ENCODE data around the gene SCRN3. TPM values are rescaled to one million over a fixed set of nuclear protein-coding genes. Genes with fewer than 3 reads are reported as not detected.
"Not testable (repeated sequence)": the region's sequence is repeated elsewhere in the genome, so short reads cannot be mapped to it uniquely, and the experiment has no call there.

SCRN3 gene
- total and polyA plus RNA-seq, 2 experiments from 2014 or later: 19.9 to 31.4 TPM

DNA sequence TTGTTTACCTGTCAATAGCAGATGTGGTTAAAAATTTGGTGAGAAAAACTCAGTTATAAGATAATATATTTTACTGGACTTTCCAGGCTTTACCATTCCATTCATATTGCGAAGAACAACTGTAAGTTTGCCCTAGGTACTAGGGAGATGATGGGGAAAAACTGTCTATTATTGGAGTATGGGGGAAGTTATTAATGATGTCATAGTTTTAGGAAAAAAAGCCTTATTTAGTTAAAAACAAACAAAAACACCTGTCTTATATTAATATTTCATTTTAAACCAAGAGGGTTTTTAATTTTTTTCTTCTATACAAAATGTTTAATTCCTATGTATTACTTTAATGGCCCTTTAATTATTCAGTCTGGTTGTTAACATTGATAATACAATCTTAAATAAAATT is 42.5 kb upstream of the SCRN3 start:
- H3K36me3 ChIP-seq (replicated peaks; ENCODE audit: insufficient read depth, low read depth): no peaks in the 10 kb centered on the region
- no peak for DNase-seq (ENCODE audit: low spot score)
- 100% methylated on average over 1 of the region's 1 CpG for WGBS (ENCODE audit: low lambda C conversion rate, missing lambda C conversion rate)

DNA sequence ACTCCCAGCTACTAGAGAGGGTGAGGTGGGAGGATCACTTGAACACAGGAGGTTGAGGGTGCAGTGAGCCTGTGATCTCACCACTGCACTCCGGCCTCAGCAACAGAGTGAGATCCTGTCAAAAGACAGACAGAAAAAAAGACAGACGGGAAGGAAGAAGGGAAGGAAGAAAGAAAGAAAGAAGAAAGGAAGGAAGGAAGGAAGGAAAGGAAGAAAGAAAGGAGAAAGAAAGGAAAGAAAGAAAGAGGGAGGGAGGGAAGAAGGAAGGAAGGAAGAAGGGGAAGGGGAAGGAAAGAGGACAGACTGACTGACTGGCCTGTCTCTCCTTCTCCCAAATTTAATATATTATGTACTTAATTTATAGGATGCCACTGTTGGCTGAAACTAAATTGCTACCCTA is 39.2 kb upstream of the SCRN3 start:
- no peak for TF ChIP-seq EZH2 (IDR thresholded peaks at IDR 0.05; ENCODE audit: borderline replicate concordance)
- TF ChIP-seq, protein P1, sequence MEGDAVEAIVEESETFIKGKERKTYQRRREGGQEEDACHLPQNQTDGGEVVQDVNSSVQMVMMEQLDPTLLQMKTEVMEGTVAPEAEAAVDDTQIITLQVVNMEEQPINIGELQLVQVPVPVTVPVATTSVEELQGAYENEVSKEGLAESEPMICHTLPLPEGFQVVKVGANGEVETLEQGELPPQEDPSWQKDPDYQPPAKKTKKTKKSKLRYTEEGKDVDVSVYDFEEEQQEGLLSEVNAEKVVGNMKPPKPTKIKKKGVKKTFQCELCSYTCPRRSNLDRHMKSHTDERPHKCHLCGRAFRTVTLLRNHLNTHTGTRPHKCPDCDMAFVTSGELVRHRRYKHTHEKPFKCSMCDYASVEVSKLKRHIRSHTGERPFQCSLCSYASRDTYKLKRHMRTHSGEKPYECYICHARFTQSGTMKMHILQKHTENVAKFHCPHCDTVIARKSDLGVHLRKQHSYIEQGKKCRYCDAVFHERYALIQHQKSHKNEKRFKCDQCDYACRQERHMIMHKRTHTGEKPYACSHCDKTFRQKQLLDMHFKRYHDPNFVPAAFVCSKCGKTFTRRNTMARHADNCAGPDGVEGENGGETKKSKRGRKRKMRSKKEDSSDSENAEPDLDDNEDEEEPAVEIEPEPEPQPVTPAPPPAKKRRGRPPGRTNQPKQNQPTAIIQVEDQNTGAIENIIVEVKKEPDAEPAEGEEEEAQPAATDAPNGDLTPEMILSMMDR (IDR thresholded peaks at IDR 0.05; ENCODE audit: poor library complexity): no peak
- TF ChIP-seq EZH2phosphoT487 (IDR thresholded peaks at IDR 0.05; ENCODE audit: low read depth, severe bottlenecking, unreplicated experiment): no peak
- no peaks in the 10 kb centered on the region for H3K4me1 ChIP-seq (ENCODE audit: insufficient read depth)

More for the DNA sequence above, 42.5 kb upstream of the SCRN3 start:
- H3K9me3 ChIP-seq (ENCODE audit: low read depth): no peaks in the 10 kb centered on the region
- no peak overlapping the region for H3K27ac ChIP-seq
- H4K20me1 ChIP-seq (ENCODE audit: insufficient read depth, poor library complexity, severe bottlenecking): no peaks in the 10 kb centered on the region
- H3K4me1 ChIP-seq (ENCODE audit: insufficient read depth): no peaks in the 10 kb centered on the region
- TF ChIP-seq EZH2 (IDR thresholded peaks at IDR 0.05; ENCODE audit: borderline replicate concordance) (no peak), EZH2phosphoT487 (IDR thresholded peaks at IDR 0.05; ENCODE audit: low read depth, severe bottlenecking, unreplicated experiment) (no peak)
- TF ChIP-seq, protein P1 (IDR thresholded peaks at IDR 0.05; ENCODE audit: poor library complexity): no peak
- no peaks in the 10 kb centered on the region for H3K27me3 ChIP-seq
- H3K4me3 ChIP-seq: no peak overlapping the region
- no peak overlapping the region for H3K4me2 ChIP-seq
- no peaks in the 10 kb centered on the region for H3K9me2 ChIP-seq (replicated peaks; ENCODE audit: insufficient read depth)
- no peaks in the 10 kb centered on the region for H3K79me2 ChIP-seq
- H2AFZ ChIP-seq: no peak overlapping the region

DNA sequence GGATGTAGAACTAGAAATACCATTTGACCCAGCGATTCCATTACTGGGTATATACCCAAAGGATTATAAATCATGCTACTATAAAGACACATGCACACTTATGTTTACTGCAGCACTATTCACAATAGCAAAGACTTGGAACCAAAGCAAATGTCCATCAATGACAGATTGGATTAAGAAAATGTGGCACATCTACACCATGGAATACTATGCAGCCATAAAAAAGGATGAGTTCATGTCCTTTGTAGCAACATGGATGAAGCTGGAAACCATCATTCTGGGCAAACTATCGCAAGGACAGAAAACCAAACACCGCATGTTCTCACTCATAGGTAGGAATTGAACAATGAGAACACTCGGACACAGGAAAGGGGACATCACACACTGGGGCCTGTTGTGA is 35.9 kb upstream of the SCRN3 start:
- 95% methylated on average over 4 of the region's 4 CpGs for whole genome bisulfite sequencing (ENCODE audit: low lambda C conversion rate, missing lambda C conversion rate)
- not testable (repeated sequence) for H3K36me3 ChIP-seq (replicated peaks; ENCODE audit: insufficient read depth, low read depth); H3K9me3 ChIP-seq (ENCODE audit: low read depth); H3K79me2 ChIP-seq; H3K27ac ChIP-seq; H3K4me2 ChIP-seq; H3K9me2 ChIP-seq (replicated peaks; ENCODE audit: insufficient read depth); DNase-seq (ENCODE audit: low spot score); H2AFZ ChIP-seq; H3K4me1 ChIP-seq (ENCODE audit: insufficient read depth); H3K27me3 ChIP-seq; H4K20me1 ChIP-seq (ENCODE audit: insufficient read depth, poor library complexity, severe bottlenecking); H3K4me3 ChIP-seq

More for the DNA sequence above, 39.2 kb upstream of the SCRN3 start:
- Histone ChIP-seq H4K20me1 (ENCODE audit: insufficient read depth, poor library complexity, severe bottlenecking) (no peaks in the 10 kb centered on the region), H3K9me3 (ENCODE audit: low read depth) (peaks cover 6% of the 10 kb centered on the region), H3K27ac (no peak overlapping the region), H3K79me2 (no peaks in the 10 kb centered on the region), H3K9me2 (replicated peaks; ENCODE audit: insufficient read depth) (no peaks in the 10 kb centered on the region), H3K36me3 (replicated peaks; ENCODE audit: insufficient read depth, low read depth) (no peaks in the 10 kb centered on the region), H3K4me3 (no peak overlapping the region), H3K4me2 (no peak overlapping the region), H3K27me3 (no peaks in the 10 kb centered on the region), H2AFZ (no peak overlapping the region)
- 94% methylated on average over 2 of the region's 2 CpGs for WGBS (ENCODE audit: low lambda C conversion rate, missing lambda C conversion rate)
- no peak for DNase-seq (ENCODE audit: low spot score)

DNA sequence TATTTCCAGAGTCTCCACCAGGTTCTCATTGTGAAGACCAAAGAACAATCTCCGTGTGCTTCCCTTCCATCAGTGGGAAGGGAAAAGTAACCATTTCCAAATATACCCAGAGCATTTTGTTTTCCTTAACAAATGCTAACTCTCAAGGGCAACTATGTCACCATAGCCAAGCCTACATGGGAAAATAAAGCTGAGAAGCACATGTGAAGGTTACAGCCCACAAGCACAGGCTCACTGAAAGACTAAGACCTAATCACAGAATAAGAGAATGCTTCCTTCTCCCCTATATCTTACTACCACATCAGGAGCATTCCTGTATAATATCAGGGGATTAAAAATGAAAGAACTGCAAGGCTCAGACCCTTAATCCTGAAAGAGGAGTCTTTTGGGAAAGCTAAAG is 32.6 kb upstream of the SCRN3 start:
- Histone ChIP-seq H3K4me1 (ENCODE audit: insufficient read depth) (no peaks in the 10 kb centered on the region), H3K9me2 (replicated peaks; ENCODE audit: insufficient read depth) (no peaks in the 10 kb centered on the region), H4K20me1 (ENCODE audit: insufficient read depth, poor library complexity, severe bottlenecking) (no peaks in the 10 kb centered on the region), H3K4me3 (no peak overlapping the region), H2AFZ (no peak overlapping the region), H3K79me2 (no peaks in the 10 kb centered on the region), H3K27ac (no peak overlapping the region), H3K4me2 (no peak overlapping the region), H3K36me3 (replicated peaks; ENCODE audit: insufficient read depth, low read depth) (no peaks in the 10 kb centered on the region), H3K27me3 (no peaks in the 10 kb centered on the region), H3K9me3 (ENCODE audit: low read depth) (peaks cover 6% of the 10 kb centered on the region)
- TF ChIP-seq, protein P1 (IDR thresholded peaks at IDR 0.05; ENCODE audit: poor library complexity): no peak
- TF ChIP-seq EZH2phosphoT487 (IDR thresholded peaks at IDR 0.05; ENCODE audit: low read depth, severe bottlenecking, unreplicated experiment) (no peak), EZH2 (IDR thresholded peaks at IDR 0.05; ENCODE audit: borderline replicate concordance) (no peak)
- WGBS (ENCODE audit: low lambda C conversion rate, missing lambda C conversion rate): 83% methylated on average over 1 of the region's 1 CpG
- no peak for DNase-seq (ENCODE audit: low spot score)

DNA sequence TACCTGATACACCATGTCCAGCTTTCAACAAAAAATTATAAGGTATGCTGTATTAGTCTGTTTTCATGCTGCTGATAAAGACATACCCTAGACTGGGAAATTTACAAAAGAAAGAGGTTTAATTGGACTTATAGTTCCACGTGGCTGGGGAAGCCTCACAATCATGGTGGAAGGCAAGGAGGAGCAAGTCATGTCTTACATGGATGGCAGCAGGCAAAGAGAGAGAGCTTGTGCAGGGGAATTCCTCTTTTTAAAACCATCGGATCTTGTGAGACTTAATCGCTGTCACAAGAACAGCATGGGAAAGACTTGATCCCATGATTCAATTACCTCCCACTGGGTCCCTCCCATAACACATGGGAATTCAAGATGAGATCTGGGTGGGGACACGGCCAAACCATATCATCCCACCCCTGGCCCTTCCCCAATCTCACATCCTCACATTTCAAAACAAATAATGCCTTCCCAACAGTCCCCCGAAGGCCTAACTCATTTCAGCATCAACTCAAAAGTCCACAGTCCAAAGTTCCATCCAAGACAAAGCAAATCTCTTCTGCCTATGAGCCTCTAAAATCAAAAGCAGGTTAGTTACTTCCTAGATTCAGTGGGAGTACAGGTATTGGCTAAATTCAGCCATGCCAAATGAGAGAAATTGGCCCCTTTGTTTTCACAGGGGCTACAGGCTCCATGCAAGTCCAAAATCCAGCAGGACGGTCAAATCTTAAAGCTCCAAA is 31.9 kb upstream of the SCRN3 start:
- H3K9me3 ChIP-seq (ENCODE audit: low read depth); H3K4me1 ChIP-seq (ENCODE audit: insufficient read depth); H3K27me3 ChIP-seq; H4K20me1 ChIP-seq (ENCODE audit: insufficient read depth, poor library complexity, severe bottlenecking); DNase-seq (ENCODE audit: low spot score); H3K9me2 ChIP-seq (replicated peaks; ENCODE audit: insufficient read depth); H3K4me2 ChIP-seq; H3K36me3 ChIP-seq (replicated peaks; ENCODE audit: insufficient read depth, low read depth); H3K27ac ChIP-seq; H2AFZ ChIP-seq; H3K4me3 ChIP-seq; H3K79me2 ChIP-seq: not testable (repeated sequence)
- WGBS (ENCODE audit: low lambda C conversion rate, missing lambda C conversion rate): 95% methylated on average over 6 of the region's 6 CpGs

Measured in hepatocyte (in vitro differentiated cells).